GM18873 (cell line): Measurements from ENCODE around the gene OCA2.
"Not testable (repeated sequence)": the region's sequence is repeated elsewhere in the genome, so short reads cannot be mapped to it uniquely, and the experiment has no call there.

Source experiments
- ATAC-seq: cut with Tn5 transposase; IDR thresholded peaks from one replicate; pipeline ENCODE4 v1.9.1; 2021; ENCODE audit warnings: mild to moderate bottlenecking, moderate library complexity, moderate number of reproducible peaks; ENCODE audit not compliant: unreplicated experiment, low FRiP score

Gene OCA2

DNA sequence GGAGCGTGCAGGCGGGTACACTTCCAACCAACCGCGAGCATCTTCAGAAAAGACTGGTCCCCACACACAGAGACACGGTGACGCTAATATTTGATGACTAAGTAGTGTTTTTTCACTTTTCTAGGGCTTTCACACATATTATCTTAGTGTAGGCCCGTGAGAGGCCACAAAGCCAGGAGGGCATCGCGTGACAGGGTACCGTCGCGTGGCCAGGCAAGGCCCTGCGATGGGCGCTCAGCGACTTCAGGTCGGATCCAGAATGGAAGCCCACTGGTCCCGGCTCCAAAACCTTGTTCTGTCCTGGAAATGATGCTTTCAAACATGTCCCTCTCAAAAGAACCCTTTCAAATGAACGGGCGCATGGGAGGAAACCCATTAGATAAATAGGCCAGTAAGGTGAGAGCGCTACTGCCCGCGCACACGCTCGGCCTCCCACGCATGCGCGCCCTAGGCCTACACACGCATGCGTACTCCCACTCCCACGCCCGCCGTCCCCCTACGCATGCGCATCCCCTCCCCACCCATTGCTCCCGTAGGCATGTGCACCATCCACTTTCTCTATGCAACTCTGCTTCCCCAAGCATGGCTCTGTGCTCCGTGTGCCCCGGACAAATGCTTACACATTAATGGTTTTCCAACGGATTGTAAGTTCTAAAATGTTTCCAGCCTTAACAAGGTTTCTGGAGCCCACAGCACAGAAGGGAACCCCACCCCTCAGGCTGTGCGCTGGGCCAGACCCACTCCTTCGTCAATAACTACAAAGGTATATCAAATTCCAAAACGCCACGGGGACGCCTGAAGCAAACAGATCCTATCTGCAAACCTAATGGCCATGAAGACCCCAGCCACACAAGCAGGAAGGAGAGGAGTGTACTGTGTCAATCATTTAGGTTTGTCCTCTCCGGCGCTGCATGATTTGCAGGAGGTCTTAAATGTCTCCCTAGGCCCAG is 72.1 kb downstream of the OCA2 start:
- no peak for ATAC-seq

DNA sequence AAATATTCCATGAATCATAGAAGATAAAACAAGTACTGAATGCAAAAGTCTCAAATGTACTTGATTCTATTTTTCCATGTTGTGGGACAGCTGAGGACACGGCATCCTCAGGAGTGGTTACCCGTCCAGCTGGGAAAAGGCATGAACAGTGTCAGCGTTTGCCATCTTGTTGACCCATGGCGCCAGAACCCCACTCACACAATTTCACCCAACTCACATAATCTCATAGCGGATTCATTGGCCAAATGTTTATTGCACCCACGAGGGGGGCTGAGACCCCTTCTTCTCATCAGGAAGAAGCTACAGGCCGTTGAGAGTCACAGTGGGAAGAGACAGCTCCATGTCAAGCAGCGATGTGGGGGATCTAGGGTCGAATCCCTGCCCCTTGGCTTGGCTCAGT is 72.9 kb downstream of the OCA2 start:
- no peak for ATAC-seq

DNA sequence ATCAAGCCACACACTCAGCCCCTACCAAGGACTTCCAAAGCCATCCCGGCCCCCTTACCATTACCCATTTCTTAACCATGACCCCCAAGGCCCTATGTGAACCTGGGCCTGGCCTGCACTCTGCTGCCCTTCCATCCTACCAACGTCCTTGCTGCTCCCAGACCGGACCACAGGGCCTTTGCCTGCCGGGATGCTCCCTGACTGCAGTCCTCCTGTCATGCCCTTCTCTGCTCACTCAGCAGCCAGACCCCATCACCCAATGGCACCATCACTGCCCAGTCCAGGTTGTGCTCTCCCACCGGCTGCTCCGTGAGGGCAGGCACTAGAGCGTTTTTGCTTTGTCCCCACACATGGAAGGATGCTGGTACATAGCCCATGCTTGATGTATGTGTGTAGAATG is 73.7 kb downstream of the OCA2 start:
- ATAC-seq: no peak

DNA sequence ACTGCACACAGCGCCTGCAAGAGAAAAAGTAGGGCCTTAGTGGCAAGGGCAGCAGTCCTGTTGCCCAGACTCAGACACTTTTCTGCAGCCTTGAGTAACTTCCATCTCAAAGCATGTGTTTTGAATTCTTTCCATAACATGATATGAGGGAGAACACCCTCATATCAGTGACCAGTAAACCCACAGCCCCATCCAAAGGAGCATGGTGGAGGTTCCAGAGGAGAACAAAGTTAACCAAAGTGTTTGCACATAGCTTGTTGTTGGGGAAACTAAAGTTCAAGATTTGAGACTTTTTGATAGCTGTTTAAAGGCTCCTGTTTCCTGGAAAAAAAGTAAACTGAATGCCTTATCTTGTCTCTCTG is 74.2 kb downstream of the OCA2 start:
- no peak for ATAC-seq

DNA sequence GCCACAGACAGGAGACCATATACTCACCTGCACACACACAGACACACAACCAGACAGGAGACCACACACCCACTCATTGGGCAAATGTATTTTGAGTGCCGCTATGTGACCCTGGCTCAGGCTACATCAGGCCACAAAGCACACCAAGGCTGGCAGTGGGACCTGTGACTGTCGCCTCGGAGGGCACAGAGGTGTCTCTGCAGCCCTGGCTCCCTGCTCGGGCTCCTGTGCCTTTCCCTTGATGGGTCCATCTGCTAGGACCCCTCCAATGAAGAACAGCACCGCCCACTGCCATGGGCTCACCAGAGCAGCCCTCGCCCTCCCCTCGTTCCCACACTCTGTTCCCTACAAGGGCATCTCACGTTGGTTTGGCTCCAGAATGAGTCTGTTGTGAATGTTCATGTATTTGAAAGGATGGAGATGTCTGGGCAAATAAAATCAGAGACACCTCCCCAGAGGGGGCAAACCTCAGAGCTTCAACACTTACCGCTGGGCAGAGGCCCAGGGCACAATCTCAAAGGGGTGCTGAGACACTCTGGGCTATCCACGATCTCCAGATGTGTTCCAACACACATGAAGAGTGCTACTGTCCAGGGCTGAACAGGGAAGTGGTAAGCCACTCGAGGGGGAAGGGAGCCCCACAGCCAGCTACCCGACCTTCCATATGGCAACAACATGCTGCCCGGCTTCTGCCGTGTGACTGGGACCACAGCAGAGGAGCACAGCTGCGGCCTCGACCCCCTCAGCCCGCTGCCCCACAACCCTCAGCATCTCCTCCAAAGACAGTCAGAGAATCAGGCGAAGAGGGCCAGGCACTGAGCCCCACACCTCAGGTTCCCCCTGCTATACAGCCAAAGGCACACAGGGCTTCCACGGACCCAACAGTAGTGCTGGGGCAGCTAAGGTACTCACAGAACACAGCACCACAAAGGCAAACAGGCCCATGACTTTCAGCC is 74.9 kb downstream of the OCA2 start:
- ATAC-seq: no peak

GRCh38 chr15:28023422-28023821 is 75.7 kb downstream of the OCA2 start:
- ATAC-seq: no peak

DNA sequence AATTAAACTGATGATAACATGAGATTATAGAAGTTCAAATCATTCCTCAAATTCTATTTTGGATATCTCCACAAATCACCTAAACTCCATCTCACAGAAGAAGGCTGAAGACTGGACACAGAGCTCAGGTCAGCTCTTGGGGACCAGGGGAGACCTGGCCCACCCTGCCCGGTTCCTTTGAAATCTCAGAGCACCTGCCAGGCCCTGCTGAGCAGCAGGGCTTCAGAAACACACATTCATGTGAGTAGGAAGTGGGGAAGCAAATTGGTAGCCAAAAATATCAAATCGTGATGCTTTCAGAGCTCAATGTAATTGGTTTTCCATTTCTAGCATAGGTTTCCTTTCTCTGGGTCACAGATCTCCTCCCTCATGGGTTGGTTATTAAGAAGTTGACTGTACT is 76.2 kb downstream of the OCA2 start:
- ATAC-seq: no peak

GRCh38 chr15:28022181-28022580 is 76.9 kb downstream of the OCA2 start:
- no peak for ATAC-seq

DNA sequence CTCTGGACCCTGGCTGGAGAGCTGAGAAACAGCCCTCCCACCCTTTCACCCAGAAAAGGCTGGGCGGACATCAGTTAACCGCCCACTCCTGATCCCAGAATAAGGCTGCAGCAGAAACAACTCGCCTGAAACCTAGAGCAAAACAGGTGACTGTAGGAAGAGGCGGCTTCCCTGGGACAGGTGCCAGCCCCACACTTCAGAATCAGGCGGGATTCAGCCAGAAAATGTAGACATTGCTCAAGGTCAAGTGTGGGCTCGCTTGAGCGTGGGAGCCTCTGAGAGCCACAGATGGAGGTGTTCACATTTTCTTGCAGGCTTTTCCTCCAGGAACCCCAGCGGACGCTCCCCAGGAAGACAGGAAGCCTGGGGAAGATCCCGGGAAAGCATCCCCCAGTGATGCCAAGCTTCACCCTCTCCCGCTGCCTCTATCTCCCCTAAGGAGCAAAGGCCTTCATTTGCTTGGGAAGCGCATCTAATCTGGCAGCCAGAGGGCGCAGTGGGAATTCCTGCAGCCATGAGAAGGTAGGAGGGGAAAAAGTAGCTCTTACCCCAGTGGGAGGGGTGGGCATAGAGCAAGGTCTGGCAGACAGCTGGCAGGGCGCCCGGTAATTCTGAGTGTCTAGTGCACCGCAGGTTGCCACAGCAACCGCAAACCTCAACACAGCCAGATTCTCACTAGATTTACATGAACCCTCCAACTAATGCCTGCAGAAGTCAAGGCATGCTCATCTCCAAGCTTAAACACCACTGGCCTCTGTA is 77.7 kb downstream of the OCA2 start:
- no peak for ATAC-seq

DNA sequence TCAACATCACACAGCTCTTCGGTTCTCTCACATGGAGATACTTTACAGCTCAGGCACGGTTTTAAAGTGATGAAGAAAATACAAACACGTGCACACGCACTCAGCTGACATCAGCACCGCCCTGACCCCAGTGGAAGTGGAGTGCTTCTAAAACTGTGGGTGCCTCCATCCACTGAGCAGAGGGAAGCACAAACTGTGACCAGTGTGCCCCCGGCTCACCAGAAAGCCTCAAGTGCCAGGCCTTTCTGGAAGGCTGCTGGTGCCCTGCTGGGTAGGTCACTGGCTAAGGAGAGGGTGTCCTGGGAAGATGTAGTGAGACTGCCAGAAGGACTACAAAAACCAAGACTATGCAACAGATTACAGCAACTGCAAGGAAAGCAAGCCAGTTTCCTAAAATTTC is 78.5 kb downstream of the OCA2 start:
- ATAC-seq: no peak

DNA sequence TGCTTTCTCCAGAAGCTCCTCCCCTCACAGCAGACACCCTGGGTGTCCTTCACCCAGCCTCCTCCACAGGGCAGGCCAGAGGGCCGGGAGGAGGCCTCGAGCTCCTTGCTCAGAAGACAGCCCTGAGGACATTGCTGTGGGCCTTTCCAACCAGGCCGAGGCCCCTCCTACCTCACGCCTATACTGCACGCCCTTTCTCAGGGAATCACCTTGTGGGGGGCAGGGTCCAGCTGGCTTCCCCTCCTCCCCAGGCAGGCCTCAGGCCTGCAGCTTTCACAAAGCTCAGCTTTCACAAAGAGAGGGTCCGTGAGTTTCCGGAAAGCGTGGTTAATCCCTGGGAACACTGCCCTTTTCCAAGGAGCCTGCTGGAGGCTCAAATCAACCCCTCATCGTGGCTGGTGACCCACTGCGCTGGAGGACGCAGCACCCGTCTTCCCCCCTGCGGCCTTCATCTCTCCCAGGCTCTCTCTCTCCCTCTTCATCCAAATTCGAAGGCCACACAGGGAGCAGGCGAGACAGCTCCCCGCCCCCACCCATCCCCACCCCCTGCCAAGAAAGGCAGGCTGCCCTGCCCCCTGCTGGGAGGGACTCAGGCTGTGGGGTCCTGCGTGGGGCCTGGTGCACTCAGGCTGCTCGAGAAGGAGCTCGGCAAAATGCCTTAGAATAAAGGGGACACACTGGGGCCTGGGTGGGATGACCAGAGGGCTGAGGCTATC is 79.4 kb downstream of the OCA2 start:
- ATAC-seq: no peak

- no peak for ATAC-seq
These were observed 80.6 kb downstream of the OCA2 start for GRCh38 chr15:28018291-28019044.

- ATAC-seq: no peak
These were observed 81.6 kb downstream of the OCA2 start for GRCh38 chr15:28017423-28017924.

GRCh38 chr15:28015855-28016254 is 83.3 kb downstream of the OCA2 start:
- ATAC-seq: no peak

DNA sequence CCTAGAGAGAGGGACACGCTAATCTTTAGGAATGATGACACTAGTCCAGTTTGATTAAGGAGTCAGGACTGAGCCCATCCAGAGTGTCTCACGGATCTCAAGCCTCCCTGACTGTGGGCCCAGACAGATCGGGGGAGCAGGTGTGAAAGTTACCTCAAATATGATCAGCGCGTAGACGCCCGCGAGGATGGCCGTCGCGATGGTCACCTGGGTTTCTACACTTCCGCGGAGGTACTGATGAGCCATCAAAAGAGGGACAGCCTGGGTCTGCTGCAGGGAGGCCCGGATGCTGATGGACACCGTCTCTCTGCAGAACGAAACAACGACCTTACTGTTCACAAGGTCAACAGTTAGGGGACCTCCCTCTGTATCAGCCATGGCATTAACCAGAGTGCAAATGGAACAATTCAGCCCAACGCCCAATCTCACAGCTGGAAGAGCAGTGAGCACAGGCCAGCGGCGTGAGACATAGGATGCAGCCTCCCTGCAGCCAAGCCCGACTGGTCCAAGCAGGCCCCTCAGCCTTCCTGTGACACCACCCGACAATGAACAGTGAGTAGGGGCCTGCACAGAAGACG is 84.4 kb downstream of the OCA2 start:
- no peak for ATAC-seq

DNA sequence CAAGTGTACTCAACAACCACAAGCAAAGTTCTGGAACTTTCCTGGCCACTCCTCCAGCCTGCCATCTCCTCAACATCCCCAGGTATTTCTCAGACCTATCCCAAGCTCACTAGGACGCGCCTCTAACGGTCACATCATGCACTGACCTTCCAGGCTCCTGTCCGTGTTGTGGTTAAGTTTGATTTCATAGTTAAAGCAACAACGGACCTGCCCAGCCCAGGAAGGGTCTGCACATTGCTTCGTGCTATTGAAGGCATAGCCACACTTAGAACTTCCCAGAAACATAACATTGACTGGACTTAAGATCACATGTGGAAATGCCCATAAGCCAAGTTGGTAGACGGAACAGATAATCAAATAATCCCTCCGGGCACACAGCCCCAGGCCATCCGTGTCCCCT is 85.1 kb downstream of the OCA2 start:
- ATAC-seq: no peak

- ATAC-seq: no peak
These were observed 85.6 kb downstream of the OCA2 start for GRCh38 chr15:28013480-28013879.

GRCh38 chr15:28012231-28012630 is 86.9 kb downstream of the OCA2 start:
- ATAC-seq: no peak

DNA sequence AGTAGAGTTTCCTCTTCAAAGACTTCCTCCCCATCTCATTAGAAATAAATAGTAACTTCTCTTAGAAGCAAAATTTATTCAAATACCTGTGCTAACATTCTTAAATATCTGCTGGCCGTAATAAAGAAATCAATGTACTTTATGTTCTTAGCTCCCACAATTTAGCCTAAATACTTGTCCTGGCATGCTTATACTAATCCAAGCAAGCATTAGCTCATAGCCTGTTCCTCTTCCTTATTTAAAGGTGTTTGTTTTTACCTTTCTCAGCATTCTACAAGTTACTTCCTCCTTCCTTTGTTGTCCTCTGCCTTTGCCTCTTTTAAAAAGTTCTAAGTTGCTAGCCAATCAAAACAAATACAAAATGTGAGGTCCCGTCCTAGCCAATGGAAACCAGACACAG is 90.9 kb downstream of the OCA2 start:
- ATAC-seq: not testable (repeated sequence)
